Parathyroid adenoma (tissue), 2 donors: ENCODE data around the gene WDR62.

Experiments used
- H2AFZ ChIP-seq: fragments of 300-600 bp; sonication (generic); one replicate; pipeline ENCODE4 v1.7.0; 2017; ENCODE audit warnings: antibody characterized with exemption, mild to moderate bottlenecking
- H3K27ac ChIP-seq: fragments of 300-600 bp; sonication (generic); one replicate; pipeline ENCODE4 v1.7.0; 2017
- H3K27me3 ChIP-seq: fragments of 300-600 bp; sonication (generic); one replicate; pipeline ENCODE4 v1.7.0; 2017; ENCODE audit warnings: low read length; ENCODE audit not compliant: control insufficient read depth, insufficient read depth
- H3K36me3 ChIP-seq: fragments of 300-600 bp; sonication (generic); one replicate; pipeline ENCODE4 v1.7.0; 2017; ENCODE audit warnings: low read length; ENCODE audit not compliant: control insufficient read depth, insufficient read depth
- H3K4me1 ChIP-seq: fragments of 300-600 bp; sonication (generic); one replicate; pipeline ENCODE4 v1.7.0; 2017; ENCODE audit warnings: control low read depth
- H3K4me2 ChIP-seq: fragments of 300-600 bp; sonication (generic); one replicate; pipeline ENCODE4 v1.7.0; 2017; ENCODE audit warnings: low read length
- H3K4me3 ChIP-seq: fragments of 300-600 bp; sonication (generic); one replicate; pipeline ENCODE4 v1.7.0; 2017; ENCODE audit warnings: low read depth, low read length
- H3K79me2 ChIP-seq: fragments of 300-600 bp; sonication (generic); one replicate; pipeline ENCODE4 v1.7.0; 2017; ENCODE audit warnings: control low read depth
- H3K9ac ChIP-seq: fragments of 300-600 bp; sonication (generic); one replicate; pipeline ENCODE4 v1.7.0; 2017; ENCODE audit warnings: mild to moderate bottlenecking
- H3K9me3 ChIP-seq: fragments of 300-600 bp; sonication (generic); one replicate; pipeline ENCODE4 v1.7.0; 2017; ENCODE audit warnings: low read length; ENCODE audit not compliant: control insufficient read depth
- CTCF ChIP-seq: fragments of 300-600 bp; sonication (generic); IDR thresholded peaks from one replicate; pipeline ENCODE4 v1.7.0; 2017; ENCODE audit warnings: antibody characterized with exemption, mild to moderate bottlenecking
- donor health status: primary hyperparathyroidism.

Gene WDR62

DNA sequence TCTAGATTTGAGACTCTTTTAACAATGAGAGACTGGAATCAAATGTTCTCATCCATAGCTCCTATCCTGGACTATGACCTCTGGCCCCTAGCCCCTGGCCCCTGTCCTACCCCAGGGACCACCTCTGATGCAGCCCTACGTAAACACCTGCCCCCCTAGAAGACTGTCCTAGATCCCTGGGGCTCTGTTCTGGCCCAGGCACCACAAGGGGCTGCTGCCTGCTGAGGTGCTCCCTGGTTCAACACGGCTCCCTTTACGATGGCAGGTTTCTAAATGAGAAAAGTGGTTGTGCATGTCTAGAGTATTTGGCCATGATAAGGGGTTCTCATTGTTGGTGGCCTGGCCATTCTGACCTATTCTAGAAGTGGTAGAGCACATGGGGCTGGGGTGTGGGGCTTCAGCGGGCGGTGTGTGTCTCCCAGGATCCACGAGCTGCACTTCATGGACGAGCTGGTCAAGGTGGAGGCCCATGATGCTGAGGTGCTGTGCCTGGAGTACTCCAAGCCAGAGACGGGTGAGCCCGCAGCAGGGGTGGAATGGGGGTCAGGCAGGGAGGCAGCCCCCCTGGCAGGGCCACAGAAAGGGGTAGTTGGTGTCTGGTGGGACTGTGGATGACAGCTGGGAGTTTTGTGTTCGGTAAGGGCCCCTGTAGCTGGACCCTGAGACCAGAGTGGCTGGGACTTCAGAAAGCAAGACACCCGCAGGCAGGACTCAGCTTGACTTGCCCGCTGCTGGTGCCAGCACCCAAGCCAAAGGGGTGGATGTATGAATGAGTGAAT is 29.7 kb downstream of the WDR62 start:
- no peak overlapping the region for H3K9ac ChIP-seq
- no peaks in the 10 kb centered on the region for H3K4me1 ChIP-seq
- TF ChIP-seq CTCF = no peak
- H2AFZ ChIP-seq = no peak overlapping the region
- no peak overlapping the region for H3K27ac ChIP-seq
- H3K9me3 ChIP-seq = no peaks in the 10 kb centered on the region
- H3K4me2 ChIP-seq = no peak overlapping the region
- no peaks in the 10 kb centered on the region for H3K79me2 ChIP-seq
- no peaks in the 10 kb centered on the region for H3K27me3 ChIP-seq
- H3K36me3 ChIP-seq = no peaks in the 10 kb centered on the region
- no peak overlapping the region for H3K4me3 ChIP-seq

GRCh38 chr19:36086326-36086725 is 31.6 kb downstream of the WDR62 start:
- no peak overlapping the region for H3K9ac ChIP-seq
- no peak overlapping the region for H2AFZ ChIP-seq
- no peaks in the 10 kb centered on the region for H3K4me1 ChIP-seq
- H3K27me3 ChIP-seq = no peaks in the 10 kb centered on the region
- H3K4me2 ChIP-seq = no peak overlapping the region
- no peaks in the 10 kb centered on the region for H3K36me3 ChIP-seq
- no peak for TF ChIP-seq CTCF
- no peaks in the 10 kb centered on the region for H3K9me3 ChIP-seq
- no peaks in the 10 kb centered on the region for H3K79me2 ChIP-seq
- no peak overlapping the region for H3K4me3 ChIP-seq
- no peak overlapping the region for H3K27ac ChIP-seq

GRCh38 chr19:36089847-36090246 is 35.1 kb downstream of the WDR62 start:
- H2AFZ ChIP-seq = no peak overlapping the region
- no peak overlapping the region for H3K4me2 ChIP-seq
- H3K27ac ChIP-seq = no peak overlapping the region
- H3K9ac ChIP-seq = no peak overlapping the region
- no peaks in the 10 kb centered on the region for H3K79me2 ChIP-seq
- H3K36me3 ChIP-seq = no peaks in the 10 kb centered on the region
- no peaks in the 10 kb centered on the region for H3K27me3 ChIP-seq
- H3K4me1 ChIP-seq = no peaks in the 10 kb centered on the region
- no peak overlapping the region for H3K4me3 ChIP-seq
- H3K9me3 ChIP-seq = no peaks in the 10 kb centered on the region
- TF ChIP-seq CTCF = no peak

DNA sequence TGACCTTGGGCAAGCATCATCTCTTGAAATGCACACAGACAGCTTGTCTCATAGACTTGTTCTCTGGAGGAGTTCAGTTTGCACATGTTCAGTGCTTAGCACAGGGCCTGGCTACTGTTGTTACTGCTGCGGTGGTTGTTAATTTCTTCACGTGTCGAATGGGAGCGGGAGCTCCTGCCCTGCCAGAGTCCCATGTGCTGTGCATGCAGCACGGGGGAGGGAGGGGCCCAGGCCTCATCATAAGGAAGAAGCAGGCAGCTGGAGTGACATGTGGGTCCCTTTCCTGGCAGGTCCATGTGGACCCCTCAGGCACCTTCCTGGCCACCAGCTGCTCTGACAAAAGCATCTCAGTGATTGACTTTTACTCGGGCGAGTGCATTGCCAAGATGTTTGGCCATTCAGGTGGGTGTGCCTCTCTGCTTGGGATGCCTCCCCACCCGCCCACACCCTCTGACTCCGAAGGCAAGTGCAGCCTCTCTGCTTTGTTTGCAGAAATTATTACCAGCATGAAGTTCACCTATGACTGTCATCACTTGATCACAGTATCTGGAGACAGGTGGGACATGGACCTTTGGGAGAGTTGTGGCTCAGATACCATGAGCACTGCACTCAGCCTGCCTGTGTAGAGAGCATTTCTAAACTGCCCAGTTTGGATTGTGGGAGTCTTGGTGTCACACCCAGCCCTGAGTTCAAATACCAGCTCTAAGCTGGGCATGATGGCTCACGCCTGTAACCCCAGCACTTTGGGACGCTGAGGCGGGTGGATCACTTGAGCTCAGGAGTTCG is 36.4 kb downstream of the WDR62 start:
- no peaks in the 10 kb centered on the region for H3K4me1 ChIP-seq
- no peak overlapping the region for H3K9ac ChIP-seq
- H3K4me2 ChIP-seq = no peak overlapping the region
- no peaks in the 10 kb centered on the region for H3K9me3 ChIP-seq
- no peaks in the 10 kb centered on the region for H3K79me2 ChIP-seq
- TF ChIP-seq CTCF = no peak
- no peak overlapping the region for H2AFZ ChIP-seq
- H3K4me3 ChIP-seq = no peak overlapping the region
- no peaks in the 10 kb centered on the region for H3K27me3 ChIP-seq
- no peak overlapping the region for H3K27ac ChIP-seq
- no peaks in the 10 kb centered on the region for H3K36me3 ChIP-seq
